HepG2 (cell line): ENCODE results near the gene NME7. TPM values are rescaled to one million over a fixed set of nuclear protein-coding genes. Genes with fewer than 3 reads are reported as not detected.

Experiments used
- CREB1 ChIP-seq, 2 experiments: fragments of 450-650 bp in 1 of 2; IDR thresholded peaks; 2 replicates each; pipeline ENCODE4 v1.6.1; 2016 to 2017; ENCODE audit warnings: control low read depth in 1 of 2, mild to moderate bottlenecking in 1 of 2, missing compliant biosample characterization in 1 of 2, missing genetic modification characterization in 1 of 2
- FOSL1 ChIP-seq: sonication (generic); formaldehyde crosslinking; IDR thresholded peaks from 2 replicates; pipeline ENCODE4 v1.9.0; 2021; ENCODE audit warnings: missing genetic modification reagents, borderline replicate concordance
- GTF2F1 ChIP-seq: fragments of 150-350 bp; IDR thresholded peaks from 2 replicates; pipeline ENCODE4 v1.6.1; 2014; ENCODE audit warnings: low read length
- HNF1A ChIP-seq, 2 experiments: sonication (generic) in 1 of 2; formaldehyde crosslinking in 1 of 2; IDR thresholded peaks; 2 replicates each; pipeline versions ENCODE4 v1.4.0 to v1.6.1; 2016 to 2020; ENCODE audit warnings: borderline replicate concordance in 1 of 2, low read depth in 1 of 2, mild to moderate bottlenecking in 1 of 2, missing genetic modification reagents in 1 of 2
- HNRNPUL1 ChIP-seq: fragments of 200-400 bp; formaldehyde crosslinking; IDR thresholded peaks from 2 replicates; pipeline ENCODE4 v1.6.1; 2017; ENCODE audit warnings: low read depth, mild to moderate bottlenecking, low read length, moderate library complexity
- NR1H2 ChIP-seq: sonication (generic); formaldehyde crosslinking; IDR thresholded peaks from 2 replicates; pipeline ENCODE4 v1.8.1; 2022; ENCODE audit warnings: low read depth, missing genetic modification reagents, borderline replicate concordance
- RAD51 ChIP-seq: fragments of 450-650 bp; IDR thresholded peaks from 2 replicates; pipeline ENCODE4 v1.6.1; 2016; ENCODE audit warnings: borderline replicate concordance
- SMAD9 ChIP-seq: sonication (generic); formaldehyde crosslinking; IDR thresholded peaks from 2 replicates; pipeline ENCODE4 v1.5.1; 2020; ENCODE audit warnings: mild to moderate bottlenecking, missing genetic modification reagents
- SOX6 ChIP-seq, 2 experiments: fragments of 450-650 bp in 1 of 2; sonication (generic) in 1 of 2; formaldehyde crosslinking in 1 of 2; IDR thresholded peaks; 2 replicates each; pipeline versions ENCODE4 v1.4.0 to v1.6.1; 2017 to 2020; ENCODE audit warnings: antibody characterized with exemption in 1 of 2, mild to moderate bottlenecking in 1 of 2, missing genetic modification reagents in 1 of 2
- TARDBP ChIP-seq: sonication (generic); formaldehyde crosslinking; IDR thresholded peaks from 2 replicates; pipeline ENCODE4 v1.8.0; 2022; ENCODE audit warnings: mild to moderate bottlenecking, missing genetic modification reagents
- TCF12 ChIP-seq, 2 experiments: fragments of 450-650 bp in 1 of 2; sonication (generic) in 1 of 2; formaldehyde crosslinking in 1 of 2; IDR thresholded peaks; 2 replicates each; pipeline versions ENCODE4 v1.6.1 to v1.8.0; 2017 to 2022; ENCODE audit warnings: antibody characterized with exemption in 1 of 2, mild to moderate bottlenecking in 1 of 2, missing genetic modification reagents in 1 of 2, moderate library complexity in 1 of 2
- ZBTB14 ChIP-seq: sonication (generic); formaldehyde crosslinking; IDR thresholded peaks from 2 replicates; pipeline ENCODE4 v1.4.0; 2020; ENCODE audit warnings: missing genetic modification reagents
- ZBTB42 ChIP-seq: sonication (generic); formaldehyde crosslinking; IDR thresholded peaks from 2 replicates; pipeline ENCODE4 v1.5.0; 2020; ENCODE audit warnings: mild to moderate bottlenecking, missing genetic modification reagents
- ZFP36 ChIP-seq: fragments of 150-350 bp; IDR thresholded peaks from 2 replicates; pipeline ENCODE4 v1.6.1; 2018; ENCODE audit warnings: borderline replicate concordance, low read length, low read depth; ENCODE audit not compliant: partially characterized antibody
- ZGPAT ChIP-seq: IDR thresholded peaks from 2 replicates; pipeline ENCODE4 v1.6.1; 2016; ENCODE audit warnings: mild to moderate bottlenecking
- ZMYM2 ChIP-seq: sonication (generic); formaldehyde crosslinking; IDR thresholded peaks from 2 replicates; pipeline ENCODE4 v1.8.0; 2022; ENCODE audit warnings: mild to moderate bottlenecking, missing genetic modification reagents
- ZNF337 ChIP-seq: sonication (generic); formaldehyde crosslinking; IDR thresholded peaks from 2 replicates; pipeline ENCODE4 v1.5.1; 2020; ENCODE audit warnings: missing genetic modification reagents, low read depth, mild to moderate bottlenecking, borderline replicate concordance
- ZNF788 ChIP-seq: sonication (generic); formaldehyde crosslinking; IDR thresholded peaks from 2 replicates; pipeline ENCODE4 v1.5.0; 2020; ENCODE audit warnings: mild to moderate bottlenecking, missing genetic modification reagents, borderline replicate concordance
- ZNF878 ChIP-seq: sonication (generic); formaldehyde crosslinking; IDR thresholded peaks from 2 replicates; pipeline ENCODE4 v1.8.1; 2023; ENCODE audit warnings: mild to moderate bottlenecking, missing genetic modification reagents, moderate library complexity
- polyA plus RNA-seq, 8 experiments: library from polyadenylated mRNA; depleted of rRNA in 3 of 8; stranded (reverse) in 7 of 8; unstranded in 1 of 8; fragments of >200 nt; fragmentation: Illumina TruSeq in 4 of 8; extraction: Trizol in 4 of 8; gene quantifications; 2 replicates each; pipeline versions ENCODE4 v1.2.1 to v1.2.3, GENCODE V29; 2011 to 2016; ENCODE audit warnings: low read depth in 4 of 8, missing spikeins in 1 of 8, mixed read lengths in 1 of 8; ENCODE audit not compliant: insufficient read depth in 1 of 8
- total RNA-seq, 5 experiments: library from RNA; depleted of rRNA; stranded (reverse); fragments of >200 nt; fragmentation: Illumina TruSeq; extraction: Trizol; gene quantifications; 2 replicates each; pipeline ENCODE4 v1.2.3, GENCODE V29; 2016; ENCODE audit warnings: low read depth in 1 of 5

NME7 gene
- total and polyA plus RNA-seq, 2 of the 13 experiments (the other 11 are each of a cell fraction or from before 2014, with no cell fraction given): 9.4 to 22.5 TPM

GRCh38 chr1:169144941-169145626, 222.5 kb downstream of the NME7 start (continued):
- peak; percentile 86 for TF ChIP-seq HNF1A (IDR thresholded peaks at IDR 0.05; ENCODE audit: low read depth)
- peak; percentile 90; the same call in 1 of the 2 replicates for TF ChIP-seq HNF1A (CRISPR knock-in tag; IDR thresholded peaks at IDR 0.05; ENCODE audit: borderline replicate concordance)
- no peak for TF ChIP-seq CREB1 (IDR thresholded peaks at IDR 0.05)
- TF ChIP-seq CREB1 (CRISPR knock-in tag; IDR thresholded peaks at IDR 0.05): no peak; the same call in 1 of the 2 replicates
- TF ChIP-seq ZGPAT (CRISPR knock-in tag): peak; percentile 50; the same call in 1 of the 2 replicates
- no peak for TF ChIP-seq NR1H2
- no peak for TF ChIP-seq SMAD9
- no peak for TF ChIP-seq ZBTB14 (CRISPR knock-in tag)
- TF ChIP-seq HNRNPUL1: peak; percentile 88
- TF ChIP-seq ZNF788 (CRISPR knock-in tag): no peak
- TF ChIP-seq TCF12 (IDR thresholded peaks at IDR 0.05): no peak
- TF ChIP-seq TCF12 (CRISPR knock-in tag; IDR thresholded peaks at IDR 0.05): no peak
- TF ChIP-seq TARDBP (CRISPR knock-in tag): no peak
- no peak for TF ChIP-seq ZFP36
- TF ChIP-seq GTF2F1: no peak
- no peak for TF ChIP-seq ZNF337 (CRISPR knock-in tag)
- no peak for TF ChIP-seq FOSL1 (CRISPR knock-in tag)
- TF ChIP-seq ZBTB42: no peak
- no peak for TF ChIP-seq ZNF878 (CRISPR knock-in tag)
- no peak for TF ChIP-seq SOX6 (IDR thresholded peaks at IDR 0.05)
- TF ChIP-seq SOX6 (CRISPR knock-in tag; IDR thresholded peaks at IDR 0.05): peak; percentile 70; the same call in 1 of the 2 replicates
- TF ChIP-seq ZMYM2 (CRISPR knock-in tag): no peak
- no peak for TF ChIP-seq RAD51
